ENCODE data around the gene ANKLE2.

The ANKLE2 gene

DNA sequence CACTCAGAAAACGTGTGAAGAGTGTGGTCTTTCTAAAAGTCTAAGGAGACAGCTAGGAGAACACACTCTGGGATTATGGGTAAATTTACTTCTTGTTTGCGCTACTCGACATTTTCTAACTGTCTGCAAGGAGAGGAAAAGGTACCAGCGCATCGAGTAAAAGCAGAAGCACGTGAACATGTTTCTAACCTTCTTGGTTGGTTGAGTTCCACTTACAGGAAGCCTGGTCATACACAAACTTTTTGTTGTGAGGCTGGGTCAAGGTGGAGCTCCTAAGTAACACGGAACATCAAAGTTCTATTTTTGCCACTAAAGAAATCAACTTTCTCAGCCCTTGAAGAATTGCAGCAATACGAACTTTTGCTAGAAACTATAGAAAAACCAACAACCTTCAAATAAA lies 20.0 kb downstream of the ANKLE2 start:
- no peak for DNase-seq

DNA sequence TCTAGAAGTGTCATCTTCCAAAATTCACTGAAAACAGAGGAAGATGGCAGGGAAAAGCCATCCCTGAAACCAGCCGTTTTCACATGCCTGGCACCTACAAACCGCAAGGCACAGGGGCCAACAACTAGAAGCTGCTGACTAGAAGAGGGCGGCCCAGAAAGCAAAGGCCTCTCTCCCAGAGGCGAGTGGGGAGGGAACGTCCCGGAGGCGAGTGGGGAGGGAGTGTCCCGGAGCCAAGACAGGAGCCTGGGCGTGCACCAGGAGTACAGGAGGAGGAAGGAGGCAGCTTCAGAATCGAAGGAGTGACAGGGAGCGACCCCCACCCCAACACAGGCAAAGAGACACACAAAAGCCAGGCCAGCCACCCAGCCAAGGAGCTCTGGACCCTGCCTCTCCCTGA lies 21.0 kb downstream of the ANKLE2 start:
- DNase-seq: no peak

DNA sequence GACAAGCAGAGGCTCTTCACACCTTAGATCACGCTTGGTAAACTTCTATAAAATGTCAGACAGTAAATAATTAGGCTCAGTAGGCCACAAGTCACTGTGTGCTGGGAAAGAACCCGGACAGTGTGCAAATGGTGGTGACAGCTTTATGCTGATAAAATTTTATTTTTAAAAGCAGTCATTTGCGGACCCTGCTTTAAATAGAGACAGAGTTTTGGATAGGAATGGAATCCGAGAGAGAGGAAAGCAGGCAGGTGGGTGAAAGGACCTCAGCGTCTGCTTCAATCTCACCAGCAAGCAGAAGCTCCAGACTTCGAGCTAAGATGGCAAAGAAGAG lies 21.4 kb downstream of the ANKLE2 start:
- no peak for DNase-seq

DNA sequence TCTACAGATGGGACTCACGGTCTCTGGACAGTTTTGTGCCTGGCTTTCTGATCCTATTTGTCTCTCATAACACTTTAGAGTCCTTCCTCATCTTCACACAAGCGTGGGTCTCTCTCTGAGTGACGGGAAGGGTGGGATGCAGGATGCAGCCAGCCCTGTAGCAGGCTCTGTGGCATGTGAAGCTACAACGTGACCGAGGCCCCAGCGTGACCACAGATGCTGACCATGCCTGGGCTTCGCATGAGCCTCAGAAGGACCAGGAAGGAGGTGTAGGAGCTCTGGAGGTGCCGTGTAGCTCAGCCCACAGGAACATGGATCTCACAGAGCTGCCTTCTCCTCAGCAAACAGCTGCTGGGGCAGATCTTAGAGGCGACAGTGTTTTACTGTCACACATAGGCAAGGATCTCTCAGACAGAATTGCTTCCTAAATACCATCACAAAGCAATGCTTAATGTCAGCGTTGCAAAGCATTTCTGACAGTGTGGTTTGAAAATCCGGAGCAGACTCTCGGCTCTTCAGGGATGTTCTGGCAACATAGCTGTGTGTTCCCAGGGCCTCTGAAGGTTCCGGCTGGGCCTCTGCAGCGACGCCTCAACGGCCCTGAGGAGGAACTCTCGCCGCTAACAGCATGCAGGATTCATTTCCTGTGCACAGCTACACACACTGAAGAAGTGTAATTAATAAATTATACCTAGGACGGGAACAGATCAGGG lies 21.9 kb downstream of the ANKLE2 start:
- DNase-seq: no peak

DNA sequence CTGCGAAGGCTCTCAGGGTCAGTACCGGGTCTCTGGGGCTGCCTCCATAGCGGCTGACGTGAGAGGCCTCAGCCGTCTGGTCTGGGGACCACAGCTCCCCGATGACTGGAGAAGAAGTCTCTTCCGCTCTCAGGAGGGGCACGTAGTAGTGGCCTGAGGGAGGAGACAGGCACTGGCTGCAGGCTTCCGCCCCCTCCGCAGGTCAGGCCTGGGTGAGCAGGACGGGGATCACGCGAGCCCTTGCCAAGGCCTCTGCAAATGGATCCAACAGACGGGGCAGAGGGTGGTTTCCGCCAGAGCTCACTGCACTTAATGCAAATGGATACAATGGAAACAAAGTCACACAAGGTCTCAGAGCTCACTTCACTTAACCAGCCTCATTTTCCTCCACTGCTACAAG lies 24.7 kb downstream of the ANKLE2 start:
- DNase-seq: no peak

- no peak for DNase-seq
Observed at GRCh38 chr12:132736378-132736777, 25.3 kb downstream of the ANKLE2 start.

DNA sequence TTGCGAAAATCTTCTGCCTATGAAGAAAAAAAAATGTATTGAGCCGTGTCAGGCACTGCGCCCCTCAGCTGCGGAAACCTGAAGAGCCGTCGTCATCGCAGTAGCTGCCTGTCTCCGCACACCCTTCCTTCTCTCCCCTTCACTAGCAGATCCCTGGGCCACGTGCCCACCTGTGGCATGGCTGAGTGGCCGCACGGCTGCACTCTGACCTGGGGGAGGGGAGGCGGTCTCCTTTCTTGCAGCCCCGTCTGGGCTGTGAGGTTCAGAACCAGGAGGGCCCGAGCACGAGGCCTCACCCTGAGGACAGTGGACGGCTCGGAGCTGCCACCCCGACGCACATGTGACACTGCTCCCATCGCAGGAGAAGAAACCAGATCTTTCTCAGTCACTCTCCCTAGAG lies 26.1 kb downstream of the ANKLE2 start:
- no peak for DNase-seq

- DNase-seq: no peak
Observed at GRCh38 chr12:132734206-132734605, 27.4 kb downstream of the ANKLE2 start.

- no peak for DNase-seq
Observed at GRCh38 chr12:132731574-132731973, 30.1 kb downstream of the ANKLE2 start.

- DNase-seq: no peak
Observed at GRCh38 chr12:132730353-132730752, 31.3 kb downstream of the ANKLE2 start.

- DNase-seq: no peak
Observed at GRCh38 chr12:132729541-132730320, 31.9 kb downstream of the ANKLE2 start.

DNA sequence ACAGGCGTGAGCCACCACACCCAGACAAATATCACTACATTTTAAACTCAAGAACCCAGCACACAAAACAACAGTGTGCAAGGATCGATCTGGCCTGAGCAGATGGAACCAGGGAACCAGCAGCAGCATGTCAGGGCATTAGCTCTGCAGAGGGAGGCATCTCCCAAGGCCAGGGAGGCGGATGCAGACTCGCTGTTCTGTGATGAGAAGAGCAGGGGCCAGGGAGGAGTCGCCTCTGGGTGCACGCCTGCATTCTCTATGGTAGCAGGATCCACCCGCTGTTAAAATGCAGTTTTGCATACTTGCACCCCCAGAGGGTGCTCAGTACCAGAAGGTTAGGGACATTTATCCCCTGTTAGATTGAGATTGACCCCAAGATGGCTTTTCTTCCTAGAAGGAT lies 33.1 kb downstream of the ANKLE2 start:
- no peak for DNase-seq

- DNase-seq: no peak
Observed at GRCh38 chr12:132727091-132727794, 34.4 kb downstream of the ANKLE2 start.

DNA sequence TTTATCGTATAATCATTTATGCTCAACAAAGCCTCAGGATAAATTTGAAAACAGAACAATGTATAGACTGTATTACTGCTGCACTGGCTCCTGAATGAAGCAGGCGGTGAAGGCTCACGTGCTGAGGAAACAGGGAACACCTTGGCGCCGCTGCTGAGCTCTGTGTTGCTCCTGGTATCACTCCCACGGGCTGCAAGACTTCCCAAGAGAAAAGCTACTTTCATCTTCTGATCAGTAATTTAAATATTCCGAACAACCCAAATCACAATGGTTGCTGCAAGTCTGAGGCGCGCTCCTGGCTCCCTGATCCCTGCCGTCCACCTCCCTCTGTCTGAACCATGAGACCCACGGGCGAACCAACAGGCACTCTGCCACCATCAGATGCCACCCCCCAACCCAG lies 35.2 kb downstream of the ANKLE2 start:
- DNase-seq: no peak

- DNase-seq: no peak
Observed at GRCh38 chr12:132724506-132725241, 37.0 kb downstream of the ANKLE2 start.

- no peak for DNase-seq
Observed at GRCh38 chr12:132723764-132724140, 37.9 kb downstream of the ANKLE2 start.

GRCh38 chr12:132723015-132723763 lies 38.4 kb downstream of the ANKLE2 start:
- no peak for DNase-seq

DNA sequence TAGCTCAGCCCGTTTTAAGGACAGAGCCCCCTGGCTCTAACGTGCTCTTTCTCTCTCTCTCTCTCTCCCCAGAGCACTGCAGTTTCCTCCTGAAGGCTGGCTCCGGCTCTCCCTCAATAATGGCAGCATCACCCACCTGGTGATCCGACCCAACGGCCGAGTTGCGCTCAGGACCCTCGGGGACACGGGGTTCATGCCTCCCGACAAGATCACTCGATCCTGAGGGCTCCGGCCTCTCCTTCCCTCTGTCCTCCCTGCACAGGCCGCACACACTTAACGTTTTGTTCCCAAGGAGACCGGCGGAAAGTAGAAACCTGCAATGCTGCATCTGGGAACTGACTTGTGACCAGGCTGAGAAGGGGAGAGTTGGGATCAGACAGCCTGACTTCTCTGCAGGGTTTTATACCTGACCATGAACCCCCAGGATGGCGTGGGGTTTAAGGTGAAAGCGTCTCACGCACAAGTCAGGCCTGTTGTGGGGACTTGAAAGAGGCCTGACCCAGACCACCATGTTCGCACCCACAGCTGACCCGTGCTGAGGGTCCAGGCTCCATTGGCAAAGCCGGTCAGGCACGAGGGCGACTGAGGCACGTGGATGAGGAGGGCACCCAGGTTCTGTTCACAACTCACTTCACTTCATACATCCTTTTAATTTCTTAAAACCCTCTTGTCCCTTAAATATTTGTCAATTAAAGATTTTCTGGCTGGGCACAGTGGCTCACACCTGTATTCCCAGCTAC lies 40.9 kb downstream of the ANKLE2 start:
- DNase-seq: no peak

GRCh38 chr12:132719954-132720324 lies 41.7 kb downstream of the ANKLE2 start:
- DNase-seq: no peak

DNA sequence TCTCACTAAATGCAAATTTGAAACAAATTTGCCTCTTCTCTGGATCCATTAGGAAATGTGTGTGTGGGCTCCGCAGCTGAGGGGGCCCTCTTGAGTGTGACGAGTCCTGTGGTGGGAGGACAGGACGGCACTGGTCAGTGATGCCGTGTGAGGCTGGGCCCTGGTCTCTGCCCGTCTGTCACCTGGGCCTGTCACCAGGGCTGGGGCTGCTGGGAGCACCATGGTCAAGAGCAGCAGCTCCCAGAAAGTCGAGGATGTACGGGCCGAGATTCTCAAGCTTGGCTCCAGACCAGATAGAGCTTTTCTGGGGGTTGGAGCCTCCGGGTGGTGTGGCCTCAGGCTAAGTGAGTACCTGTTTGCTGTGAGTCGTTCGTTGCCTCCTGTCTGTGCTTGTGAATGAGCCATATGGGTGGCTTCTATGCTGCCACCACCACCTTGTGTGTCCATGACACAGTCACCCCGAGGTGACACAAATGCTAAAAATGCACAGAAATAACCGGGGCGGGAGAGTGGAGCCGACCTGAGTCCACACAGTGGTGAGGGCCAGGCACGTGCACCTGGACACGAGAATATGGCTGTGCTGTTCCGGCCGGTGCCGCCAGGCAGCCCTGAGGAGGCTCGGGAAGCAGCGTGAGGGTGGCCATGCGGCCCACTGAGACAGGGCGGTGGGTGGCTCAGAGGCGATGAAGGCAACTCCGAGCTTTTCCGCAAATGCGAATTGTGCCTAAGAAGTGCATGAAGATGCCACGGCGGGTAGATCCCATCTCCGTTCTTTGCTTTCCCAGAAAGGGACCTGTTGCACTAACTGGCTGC lies 42.3 kb downstream of the ANKLE2 start:
- no peak for DNase-seq

GRCh38 chr12:132718644-132719043 lies 43.0 kb downstream of the ANKLE2 start:
- DNase-seq: no peak
